GM18951 (cell line): ENCODE measurements around the gene ARL2.

Source experiments
- POLR2A ChIP-seq: IDR thresholded peaks from 4 replicates; pipeline ENCODE4 v1.6.1; 2011; ENCODE audit warnings: mild to moderate bottlenecking; ENCODE audit not compliant: insufficient read length, insufficient read depth; ENCODE audit errors: extremely low read depth
- in situ Hi-C: fragments of 300-500 bp; cut with MboI; formaldehyde crosslinking; loops from one replicate; pipeline ENCODE4 v1.12.0; 2022; ENCODE audit warnings: low sequenced_read_pairs, mixed read lengths, inconsistent platforms; ENCODE audit not compliant: unreplicated experiment

ARL2 gene

GRCh38 chr11:65064847-65065240 lies 50.9 kb downstream of the ARL2 start:
- in situ Hi-C loops, result no loop called here
- no peak for TF ChIP-seq POLR2A

DNA sequence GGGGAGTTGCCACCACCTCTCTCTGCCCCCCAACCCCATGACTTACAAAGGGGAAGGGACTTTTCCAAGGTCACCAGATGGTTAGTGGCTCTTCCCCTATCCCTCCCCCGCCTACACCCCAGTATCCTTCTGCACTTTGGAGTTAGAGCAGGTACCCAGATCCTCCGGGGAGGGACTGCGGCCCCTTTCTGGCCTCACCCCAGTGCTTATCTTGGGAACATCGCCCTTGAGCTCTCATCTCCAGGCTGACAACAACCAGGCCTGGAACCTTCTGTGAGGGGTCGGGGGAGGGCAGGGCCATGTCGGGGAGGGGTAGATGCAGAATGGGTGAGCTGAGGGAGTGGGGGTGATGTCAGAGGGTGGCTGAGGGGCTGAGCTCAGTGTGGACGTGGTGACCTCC lies 51.9 kb downstream of the ARL2 start:
- no peak for TF ChIP-seq POLR2A
- in situ Hi-C loops, result no loop called here

DNA sequence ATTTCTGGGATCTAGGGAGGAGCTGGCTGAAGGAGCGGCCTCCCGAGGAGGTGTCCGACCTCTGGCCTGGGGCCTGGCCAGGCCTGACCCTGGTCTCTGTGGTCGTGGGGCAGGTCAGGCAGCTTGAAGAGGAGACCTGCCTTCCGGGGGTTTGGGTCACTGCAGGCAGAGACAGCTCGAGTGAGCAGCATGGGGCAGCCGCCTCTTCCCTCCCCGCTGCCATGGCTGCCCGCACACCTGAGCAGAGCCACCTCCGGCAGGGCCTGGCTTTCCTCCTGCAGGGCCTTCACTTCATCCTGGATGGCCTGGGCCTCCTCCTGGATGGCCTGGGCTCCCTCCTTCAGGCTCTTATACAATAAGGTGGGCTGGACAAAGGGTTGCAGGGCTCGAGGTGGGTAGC lies 52.4 kb downstream of the ARL2 start:
- in situ Hi-C loops, result no loop called here
- no peak for TF ChIP-seq POLR2A

DNA sequence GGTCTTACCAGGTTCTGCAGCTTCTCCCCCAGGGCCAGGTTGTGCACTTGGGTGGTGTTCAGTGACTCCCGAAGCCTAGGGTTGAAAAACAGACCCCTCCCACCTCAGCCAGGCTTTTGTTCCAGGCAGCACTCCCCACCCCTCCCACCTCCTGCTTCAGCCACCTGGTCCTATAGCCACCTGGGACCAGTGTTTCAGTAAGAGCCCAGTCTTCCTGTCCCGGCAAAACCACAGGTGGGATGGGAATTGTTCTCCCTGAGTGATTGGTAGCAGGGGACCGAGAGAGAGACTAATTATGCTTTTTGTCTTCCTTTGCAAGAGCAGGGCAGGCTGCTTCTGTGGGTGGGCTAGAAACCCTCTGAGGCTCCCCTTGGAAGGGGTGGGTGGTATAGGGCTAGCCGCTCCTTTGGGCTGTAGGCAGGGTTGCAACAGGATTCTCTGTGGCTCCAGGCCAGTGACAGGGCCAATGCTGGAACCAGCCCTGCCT lies 52.9 kb downstream of the ARL2 start:
- no peak for TF ChIP-seq POLR2A
- in situ Hi-C loops, result no loop called here

- in situ Hi-C loops, result no loop called here
These were observed 53.5 kb downstream of the ARL2 start for GRCh38 chr11:65067446-65067845.

GRCh38 chr11:65069217-65069616 lies 55.3 kb downstream of the ARL2 start:
- in situ Hi-C loops, result no loop called here

More at GRCh38 chr11:65067446-65067845, 53.5 kb downstream of the ARL2 start:
- TF ChIP-seq POLR2A, result no peak

More at GRCh38 chr11:65069217-65069616, 55.3 kb downstream of the ARL2 start:
- TF ChIP-seq POLR2A, result no peak
